HG03039 (cell line): ENCODE results near the gene CROCC.

ENCODE experiments used
- ATAC-seq: cut with Tn5 transposase; IDR thresholded peaks from one replicate; pipeline ENCODE4 v1.9.1; 2021; ENCODE audit warnings: mild to moderate bottlenecking, moderate library complexity; ENCODE audit not compliant: unreplicated experiment

Gene CROCC

GRCh38 chr1:16966282-16966681 is 44.6 kb downstream of the CROCC start:
- no peak for ATAC-seq

DNA sequence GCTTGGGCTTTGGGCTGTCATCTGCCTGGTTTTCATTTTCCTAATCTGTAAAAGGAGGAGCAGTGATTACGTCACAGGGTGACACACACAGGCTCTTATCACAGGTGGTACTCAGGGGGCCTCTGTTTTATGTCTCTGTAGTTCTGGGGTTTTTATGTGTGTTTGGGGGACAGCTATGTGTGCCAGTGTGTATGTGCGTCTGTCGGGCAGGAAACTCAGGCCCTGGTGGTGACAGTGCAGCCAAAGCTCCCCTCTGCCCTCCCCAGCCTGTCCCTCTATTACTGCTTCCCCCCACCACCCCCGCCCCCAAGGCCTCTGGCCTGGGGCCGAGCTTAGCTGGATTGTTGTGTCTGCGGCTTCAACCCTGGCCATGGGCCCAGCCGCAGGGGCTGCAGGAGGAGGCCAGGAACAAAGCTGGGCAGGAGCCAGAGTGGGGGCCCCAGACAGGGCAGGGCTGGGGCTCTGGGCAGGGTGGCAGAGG is 45.4 kb downstream of the CROCC start:
- ATAC-seq = no peak

- ATAC-seq = no peak
Measured at GRCh38 chr1:16967962-16968361, 46.2 kb downstream of the CROCC start.

DNA sequence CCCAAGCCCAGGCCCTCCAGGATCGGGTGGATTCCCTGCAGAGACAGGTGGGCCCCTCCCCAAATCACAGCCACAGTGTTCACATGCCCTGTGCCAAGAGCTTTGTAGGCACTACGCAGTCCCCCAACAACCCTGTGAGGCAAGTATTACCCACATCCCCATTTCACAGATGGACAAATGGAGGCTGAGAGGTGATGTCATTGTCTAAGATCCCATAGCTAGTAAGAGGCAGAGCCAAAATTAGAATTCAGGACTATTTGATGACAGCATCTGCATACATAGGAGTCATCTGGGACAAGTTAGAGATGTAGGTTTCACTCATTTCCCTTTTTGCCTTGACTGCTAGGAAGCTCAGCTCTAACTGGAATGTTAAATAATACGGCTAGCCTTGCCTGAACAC is 46.6 kb downstream of the CROCC start:
- no peak for ATAC-seq

GRCh38 chr1:16969057-16969611 is 47.4 kb downstream of the CROCC start:
- no peak for ATAC-seq

DNA sequence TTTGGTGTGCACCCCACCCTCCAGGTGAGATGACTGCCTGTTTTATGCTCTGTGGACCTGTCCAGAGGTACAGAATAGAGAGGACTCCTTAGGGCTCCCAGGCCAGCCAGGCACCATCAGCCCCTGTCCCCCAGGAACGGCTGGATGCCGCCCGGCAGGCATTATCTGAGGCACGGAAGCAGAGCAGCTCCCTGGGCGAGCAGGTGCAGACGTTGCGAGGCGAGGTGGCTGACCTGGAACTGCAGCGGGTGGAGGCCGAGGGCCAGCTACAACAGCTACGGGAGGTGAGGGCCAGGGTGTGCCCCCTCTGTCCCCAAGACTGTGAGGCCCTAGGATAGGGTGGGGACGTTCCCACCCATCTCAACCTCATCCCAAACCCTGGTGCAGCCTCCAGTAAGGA is 47.9 kb downstream of the CROCC start:
- ATAC-seq = no peak

DNA sequence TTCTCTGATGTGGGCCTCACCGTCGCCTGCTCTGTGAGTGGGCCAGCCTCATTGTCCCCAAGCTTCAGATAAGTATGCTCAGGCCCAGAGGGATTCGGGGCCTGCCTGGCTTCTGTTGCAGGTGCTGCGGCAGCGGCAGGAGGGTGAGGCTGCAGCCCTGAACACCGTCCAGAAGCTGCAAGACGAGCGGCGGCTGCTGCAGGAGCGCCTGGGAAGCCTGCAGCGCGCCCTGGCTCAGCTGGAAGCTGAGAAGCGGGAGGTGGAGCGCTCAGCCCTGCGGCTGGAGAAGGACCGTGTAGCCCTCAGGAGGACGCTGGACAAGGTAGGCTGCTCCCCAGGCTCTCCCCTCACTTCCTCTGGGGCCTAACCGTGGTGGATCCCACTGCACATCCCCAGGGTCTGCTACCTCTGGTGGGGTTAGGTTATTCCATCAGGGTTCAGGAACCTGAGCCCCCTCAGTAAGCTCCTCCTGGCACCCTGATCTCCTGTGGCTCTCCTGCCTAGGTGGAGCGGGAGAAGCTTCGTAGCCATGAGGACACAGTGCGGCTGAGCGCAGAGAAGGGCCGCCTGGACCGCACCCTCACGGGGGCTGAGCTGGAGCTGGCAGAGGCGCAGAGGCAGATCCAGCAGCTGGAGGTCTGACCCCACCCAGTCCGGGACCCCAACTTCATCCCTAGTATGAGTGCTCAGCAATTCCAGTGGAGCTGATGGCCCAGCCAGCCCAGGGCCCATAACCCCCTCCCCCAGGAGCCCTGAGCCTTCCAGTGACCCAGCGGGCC is 48.6 kb downstream of the CROCC start:
- no peak for ATAC-seq

- no peak for ATAC-seq
Measured at GRCh38 chr1:16971341-16972188, 49.8 kb downstream of the CROCC start.

DNA sequence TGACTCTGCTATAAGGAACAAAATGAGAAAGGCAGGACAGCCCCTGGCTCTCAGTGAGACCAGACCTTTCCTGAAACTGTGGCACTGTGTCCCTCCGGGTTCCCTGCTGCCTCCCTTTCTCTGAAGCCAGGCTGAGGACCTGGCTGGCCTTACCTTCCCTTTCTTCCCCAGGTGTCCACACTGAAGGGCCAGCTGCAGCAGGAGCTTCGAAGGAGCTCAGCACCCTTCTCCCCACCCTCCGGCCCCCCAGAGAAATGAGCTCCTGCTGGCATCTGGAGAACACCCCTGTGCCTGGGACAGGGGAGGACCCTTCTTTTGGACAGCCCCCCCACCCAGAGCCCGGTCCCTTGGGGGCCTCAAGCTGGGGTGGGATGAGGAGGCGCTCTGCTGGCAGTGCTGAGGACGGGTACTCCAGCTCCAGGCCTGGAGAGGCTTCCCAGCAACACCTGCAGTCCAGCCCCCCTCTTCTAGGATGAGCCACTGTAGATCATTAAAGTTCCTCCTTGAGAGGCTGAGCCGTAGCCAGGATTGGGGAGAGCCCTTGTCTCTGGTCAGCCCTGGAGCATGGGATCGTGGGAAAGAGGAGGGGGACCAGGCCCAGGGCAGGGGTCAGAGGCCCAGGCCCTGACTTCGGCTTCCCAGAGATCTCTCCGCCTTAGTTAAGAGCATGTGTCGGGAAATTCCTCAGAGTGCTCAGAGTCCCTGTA is 50.6 kb downstream of the CROCC start:
- ATAC-seq = no peak

- no peak for ATAC-seq
Measured at GRCh38 chr1:16973215-16973614, 51.5 kb downstream of the CROCC start.

- no peak for ATAC-seq
Measured at GRCh38 chr1:16975211-16975610, 53.5 kb downstream of the CROCC start.

GRCh38 chr1:16975838-16976237 is 54.1 kb downstream of the CROCC start:
- ATAC-seq = no peak

- no peak for ATAC-seq
Measured at GRCh38 chr1:16976966-16977365, 55.2 kb downstream of the CROCC start.

DNA sequence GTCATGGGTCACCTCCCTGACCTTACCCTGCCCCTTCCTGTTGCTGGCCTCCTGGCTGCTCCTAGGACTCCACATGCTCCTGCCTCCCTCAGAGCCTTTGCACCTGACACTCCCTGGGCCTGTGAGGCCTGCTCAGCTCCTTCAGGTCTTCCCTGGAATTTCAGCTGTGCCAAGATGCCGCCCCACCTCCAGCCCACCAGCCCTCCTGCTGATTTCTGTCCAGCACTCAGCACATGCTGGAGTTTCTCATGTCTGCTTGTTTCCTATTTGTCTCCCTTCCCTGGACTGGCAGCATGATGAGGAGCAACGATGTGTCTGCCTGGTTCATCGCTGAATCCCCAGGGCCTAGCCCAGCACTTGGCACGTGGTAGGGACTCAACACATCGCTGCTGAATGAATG is 55.6 kb downstream of the CROCC start:
- no peak for ATAC-seq

DNA sequence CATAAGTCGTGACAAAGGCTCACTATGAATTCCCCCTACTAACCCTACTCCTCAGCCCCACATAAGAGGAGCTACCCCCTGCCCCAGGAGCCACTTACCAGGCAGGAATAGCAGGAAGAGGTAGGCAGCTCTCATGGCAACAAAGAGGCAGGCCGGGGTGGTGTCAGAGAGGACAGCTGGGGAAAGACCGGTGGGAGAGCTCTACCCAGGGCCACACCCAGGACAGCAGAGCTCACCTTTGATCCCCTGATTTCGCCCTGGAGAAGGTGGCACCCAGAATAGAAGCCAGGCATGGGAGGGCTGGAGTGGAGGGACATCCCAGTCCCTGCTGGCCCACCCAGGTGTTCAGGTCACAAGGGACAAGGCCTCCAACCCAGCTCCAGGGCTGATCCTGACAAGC is 56.4 kb downstream of the CROCC start:
- no peak for ATAC-seq

DNA sequence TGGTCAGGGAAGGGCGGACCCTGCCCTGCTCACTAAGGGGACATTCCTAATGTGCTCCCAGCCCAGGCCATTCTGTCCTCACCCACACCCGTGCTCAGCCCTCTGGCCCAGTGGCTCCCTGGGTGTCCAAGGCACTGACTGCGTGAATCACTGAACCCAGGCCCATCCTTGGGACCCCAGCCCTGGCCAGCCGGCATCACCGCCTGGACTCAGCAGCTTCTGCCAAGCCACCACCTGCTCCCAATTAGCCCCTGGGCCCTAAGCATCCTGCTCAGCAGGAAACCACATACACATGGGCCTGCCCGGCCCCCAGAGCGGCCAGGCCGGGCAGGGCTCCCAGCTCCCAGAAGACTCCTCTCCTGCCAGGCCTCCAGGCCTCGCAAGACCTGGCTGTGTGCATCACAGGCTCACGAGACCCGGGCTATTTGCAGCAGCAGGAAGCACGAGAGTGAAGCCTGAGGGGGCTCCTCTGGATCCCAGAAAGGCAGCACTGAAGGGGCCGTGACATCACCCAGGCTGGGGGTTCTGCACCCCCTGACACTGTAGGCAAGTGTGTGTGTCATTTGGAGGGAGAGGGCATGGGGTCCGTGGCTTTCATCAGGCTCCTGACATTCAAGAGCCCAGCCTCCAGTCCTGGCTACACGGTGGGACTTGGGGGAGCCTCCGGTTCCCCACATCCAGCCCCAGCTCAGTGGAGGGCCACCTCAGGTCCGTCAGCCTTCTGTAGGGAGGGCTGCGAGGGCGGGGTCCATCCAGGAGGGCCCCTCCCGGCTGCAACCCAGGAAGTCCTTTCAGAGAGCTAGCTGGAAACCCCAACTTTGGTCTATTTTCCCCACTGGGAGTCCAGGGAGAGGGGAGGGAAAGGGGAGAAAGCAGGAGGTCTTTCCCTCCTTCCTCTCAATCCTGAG is 57.1 kb downstream of the CROCC start:
- no peak for ATAC-seq

DNA sequence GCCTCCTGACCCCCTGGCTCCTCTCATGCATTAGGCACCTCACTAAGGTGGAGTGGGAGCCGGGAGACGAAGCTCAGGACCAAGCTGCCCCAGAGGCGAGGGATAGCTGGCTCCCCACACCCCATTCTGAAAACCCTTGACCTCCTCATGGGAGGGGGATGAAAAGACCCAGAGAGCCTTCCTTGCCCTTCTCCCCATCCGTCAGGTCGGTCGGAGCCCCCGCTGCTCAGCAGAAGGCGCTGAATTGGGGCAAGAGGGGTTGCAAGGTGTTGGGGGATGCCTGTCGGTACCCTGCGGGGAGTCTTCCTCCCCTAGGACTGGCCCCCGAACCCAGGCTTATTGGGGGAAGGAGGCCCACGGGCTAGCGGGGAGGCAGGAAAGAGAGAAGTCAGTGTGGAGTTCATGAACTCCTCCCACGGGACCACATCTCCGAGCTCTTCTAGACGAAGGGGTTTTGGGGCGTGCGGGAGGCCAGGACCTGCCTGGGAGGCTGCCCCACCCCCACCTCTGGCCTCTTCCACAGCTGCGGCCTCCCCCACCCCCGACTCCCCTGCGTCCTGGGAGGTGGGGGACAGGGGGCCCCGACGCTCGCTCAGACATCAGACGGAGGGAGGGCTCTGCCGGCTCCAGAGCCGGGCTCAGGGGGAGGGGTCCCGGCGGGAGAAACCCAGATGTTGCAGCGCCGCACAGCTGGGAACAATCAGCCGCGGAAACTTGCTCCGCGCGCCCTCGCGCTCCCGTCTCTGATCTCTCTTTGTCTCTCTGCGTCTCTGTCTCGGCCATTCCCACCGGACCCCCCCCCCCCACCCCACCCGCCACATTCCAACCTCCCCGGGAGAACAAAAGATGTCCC is 58.0 kb downstream of the CROCC start:
- ATAC-seq = no peak

- ATAC-seq = no peak
Measured at GRCh38 chr1:16980473-16981268, 58.9 kb downstream of the CROCC start, which contains the start of gene MFAP2. MFAP2 (minus strand) TSS chr1:16980620; CDS start chr1:16978273, 2,347 bp downstream.
